RWPE1 (cell line): Measurements from ENCODE around the gene PASK.
A peak's percentile ranks its signal among the peaks of the same experiment; 100 is the strongest.

Experiments used
- CTCF ChIA-PET: fragments of 350-600 bp; sonication (Branson Sonifier 250); formaldehyde crosslinking; extraction: SDS; loops from one replicate; lab custom pipeline; 2021; lab: Yijun Ruan, JAX
- POLR2A ChIA-PET: fragments of 400-600 bp; formaldehyde crosslinking; extraction: SDS; loops from one replicate; lab custom pipeline; 2020; ENCODE audit warnings: antibody characterized with exemption; ENCODE audit not compliant: low non-redundant PET; lab: Yijun Ruan, JAX
- DNase-seq: peaks from one replicate; pipeline ENCODE4 v3.0.0; 2012; ENCODE audit warnings: low spot score
- H3K27ac ChIP-seq: fragments of 450-650 bp; 2 replicates; pipeline ENCODE4 v1.5.1; 2017
- CTCF ChIP-seq: fragments of 450-650 bp; conservative IDR thresholded peaks from 2 replicates; pipeline ENCODE4 v1.5.1; 2017; ENCODE audit warnings: low read depth, mild to moderate bottlenecking

The PASK gene

DNA sequence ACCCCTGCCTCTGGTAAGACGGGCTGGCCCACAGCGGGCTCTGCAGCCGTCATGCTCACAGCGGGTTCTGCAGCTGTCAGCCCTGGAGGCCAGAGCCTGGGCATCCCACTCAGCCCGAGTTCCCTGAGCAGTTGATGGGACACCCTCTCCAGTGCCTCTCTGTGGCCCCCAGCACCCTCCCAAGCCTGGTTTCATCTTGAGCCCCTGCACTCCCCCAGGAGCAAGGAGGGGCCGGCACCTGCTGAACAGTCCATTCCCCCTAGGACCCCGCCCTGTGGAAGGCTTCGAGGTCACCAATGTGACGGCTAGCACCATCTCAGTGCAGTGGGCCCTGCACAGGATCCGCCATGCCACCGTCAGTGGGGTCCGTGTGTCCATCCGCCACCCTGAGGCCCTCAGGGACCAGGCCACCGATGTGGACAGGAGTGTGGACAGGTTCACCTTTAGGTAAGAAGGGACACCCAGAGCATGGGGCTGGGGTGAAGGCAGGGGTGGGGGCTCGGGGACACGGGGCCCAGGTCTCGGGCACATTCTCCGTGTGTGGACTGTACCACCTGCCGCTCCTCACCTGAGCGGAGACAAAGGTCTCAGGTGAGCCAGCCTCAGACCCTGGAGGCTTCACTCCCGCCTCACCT, 81.7 kb downstream of the PASK start:
- ChIA-PET CTCF (interaction anchor here (0.6 to 1.7 kb wide), 5 partner anchors 10 to 508 kb away, joined by 3 to 6 read pairs (median 3); no protein-coding TSS in a partner anchor), POLR2A (no interaction called here)
- TF ChIP-seq CTCF: no peak
- DNase-seq: no peak
- no peak overlapping the region for H3K27ac ChIP-seq

- CTCF ChIA-PET: interaction anchor here (0.6 to 1.7 kb wide), 3 partner anchors 11 to 215 kb away, joined by 3 to 5 read pairs (median 3); no protein-coding TSS in a partner anchor
- H3K27ac ChIP-seq: no peak overlapping the region
- no peak for DNase-seq
- POLR2A ChIA-PET: no interaction called here
- no peak for TF ChIP-seq CTCF
Measured at GRCh38 chr2:241066893-241067341, 82.4 kb downstream of the PASK start.

- no peak for TF ChIP-seq CTCF
- no peak overlapping the region for H3K27ac ChIP-seq
- no peak for DNase-seq
- ChIA-PET POLR2A (no interaction called here), CTCF (interaction anchor here (0.6 to 1.7 kb wide), 2 partner anchors 12 to 124 kb away, joined by 3 to 5 read pairs; no protein-coding TSS in a partner anchor)
Measured at GRCh38 chr2:241066171-241066892, 82.9 kb downstream of the PASK start.

DNA sequence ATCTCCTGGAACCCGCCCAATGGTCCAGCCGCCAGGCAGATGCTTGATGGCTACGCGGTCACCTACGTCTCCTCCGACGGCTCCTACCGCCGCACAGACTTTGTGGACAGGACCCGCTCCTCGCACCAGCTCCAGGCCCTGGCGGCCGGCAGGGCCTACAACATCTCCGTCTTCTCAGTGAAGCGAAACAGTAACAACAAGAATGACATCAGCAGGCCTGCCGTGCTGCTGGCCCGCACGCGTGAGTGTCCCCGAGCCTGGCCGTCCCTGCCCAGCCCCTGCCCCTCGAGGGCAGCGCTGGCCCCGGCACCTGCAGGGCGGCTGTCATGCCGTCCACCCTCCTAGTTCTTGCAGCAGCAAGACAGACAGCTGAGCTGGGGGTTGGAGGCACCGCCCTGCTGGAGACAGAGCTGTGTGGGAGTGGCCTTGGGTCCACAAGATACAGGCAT, 83.9 kb downstream of the PASK start:
- POLR2A ChIA-PET: no interaction called here
- CTCF ChIA-PET: interaction anchor here (0.6 kb wide), 1 partner anchor 123 kb away, joined by 3 read pairs; no protein-coding TSS in a partner anchor
- TF ChIP-seq CTCF: no peak
- no peak overlapping the region for H3K27ac ChIP-seq
- DNase-seq: no peak

DNA sequence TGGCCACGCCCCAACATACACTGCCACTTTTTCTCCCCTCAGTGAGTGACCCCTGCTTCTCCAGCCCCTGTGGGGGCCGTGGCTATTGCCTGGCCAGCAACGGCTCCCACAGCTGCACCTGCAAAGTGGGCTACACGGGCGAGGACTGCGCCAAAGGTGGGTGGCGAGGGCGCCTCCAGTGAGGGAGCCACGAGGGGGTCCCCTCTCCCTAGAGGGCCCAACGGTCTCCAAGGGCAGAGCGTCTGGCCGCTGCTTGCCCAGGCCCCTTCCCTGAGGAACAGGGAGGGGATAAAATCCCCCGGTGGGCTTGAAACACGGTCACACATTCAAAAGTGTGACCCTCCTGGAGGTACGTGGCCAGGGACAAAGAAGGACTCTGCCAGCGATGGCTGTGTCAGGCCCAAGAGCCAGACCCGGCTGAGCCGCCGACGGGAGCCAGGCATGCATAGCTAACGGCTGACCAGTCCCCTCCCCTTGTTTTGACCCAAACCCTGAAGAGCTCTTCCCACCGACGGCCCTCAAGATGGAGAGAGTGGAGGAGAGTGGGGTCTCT, 84.4 kb downstream of the PASK start:
- no peak for DNase-seq
- no peak overlapping the region for H3K27ac ChIP-seq
- CTCF ChIA-PET: no interaction called here
- POLR2A ChIA-PET: no interaction called here
- TF ChIP-seq CTCF: no peak

DNA sequence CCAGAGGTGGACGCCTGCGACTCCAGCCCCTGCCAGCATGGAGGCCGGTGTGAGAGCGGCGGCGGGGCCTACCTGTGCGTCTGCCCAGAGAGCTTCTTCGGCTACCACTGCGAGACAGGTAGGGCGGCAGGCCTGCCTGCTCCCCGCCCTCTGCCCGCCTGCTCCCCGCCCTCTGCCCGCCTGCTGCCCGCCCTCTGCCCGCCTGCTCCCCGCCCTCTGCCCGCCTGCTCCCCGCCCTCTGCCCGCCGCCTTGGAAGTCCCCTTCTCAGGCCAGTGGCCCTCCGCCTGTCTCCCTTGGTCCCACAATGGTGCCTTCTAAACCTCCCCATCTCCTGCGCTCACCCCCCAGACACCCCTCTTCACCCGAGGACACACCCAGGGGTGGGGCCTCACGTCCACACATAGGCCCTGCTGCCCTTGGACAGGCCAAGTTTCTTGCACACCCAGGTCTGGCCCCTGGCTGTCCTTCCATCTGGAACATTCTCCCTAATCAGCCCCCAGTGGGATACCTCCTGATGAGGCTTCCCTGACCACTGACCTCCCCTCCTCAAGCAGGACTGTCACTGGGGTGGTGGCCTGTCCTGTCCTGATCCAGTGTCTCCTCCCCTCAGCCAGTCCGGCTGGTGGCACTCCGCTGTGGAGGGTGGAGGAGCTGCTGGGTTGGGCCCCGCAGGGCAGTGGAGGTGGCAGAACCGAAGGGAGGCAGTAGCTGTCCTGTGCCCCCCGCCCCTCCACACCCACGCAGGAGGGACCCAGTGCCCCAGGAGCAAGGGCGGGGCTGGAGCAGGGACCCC, 85.1 kb downstream of the PASK start:
- no peak overlapping the region for H3K27ac ChIP-seq
- DNase-seq: peak; percentile 44
- ChIA-PET POLR2A (no interaction called here), CTCF (interaction anchor here (0.7 kb wide), 1 partner anchor 280 kb away, joined by 3 read pairs; no protein-coding TSS in a partner anchor)
- no peak for TF ChIP-seq CTCF
